ENCODE results near the gene WWC2. TPM values are rescaled to one million over a fixed set of nuclear protein-coding genes. Genes with fewer than 3 reads are reported as not detected.
"Not testable (repeated sequence)": the region's sequence is repeated elsewhere in the genome, so short reads cannot be mapped to it uniquely, and the experiment has no call there.

WWC2 gene
- total RNA-seq, 2 donors from 2014 or later: 5.3 to 6.3 TPM

DNA sequence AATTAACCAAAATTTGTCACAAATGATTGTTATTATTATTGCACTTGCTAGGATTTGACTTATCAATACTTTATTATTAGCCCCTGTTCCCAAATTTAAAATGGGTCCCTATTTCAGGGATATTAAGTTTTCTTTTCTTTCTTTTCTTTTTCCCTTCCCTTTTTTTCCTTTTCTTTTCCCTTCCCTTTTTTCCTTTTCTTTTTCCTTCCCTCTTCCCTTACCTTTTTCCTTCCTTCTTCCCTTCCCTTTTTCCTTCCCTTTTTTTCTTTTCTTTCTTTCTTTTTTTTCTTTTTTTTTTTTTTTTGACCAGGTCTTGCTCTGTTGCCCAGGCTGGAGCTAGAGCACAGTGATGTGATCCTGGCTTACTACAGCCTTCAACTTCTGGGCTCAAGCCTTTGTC lies 33.8 kb downstream of the WWC2 start:
- intact Hi-C loops (cut with DNase I, micrococcal nuclease): no loop called here
- no peak for DNase-seq
- no peak for ATAC-seq

DNA sequence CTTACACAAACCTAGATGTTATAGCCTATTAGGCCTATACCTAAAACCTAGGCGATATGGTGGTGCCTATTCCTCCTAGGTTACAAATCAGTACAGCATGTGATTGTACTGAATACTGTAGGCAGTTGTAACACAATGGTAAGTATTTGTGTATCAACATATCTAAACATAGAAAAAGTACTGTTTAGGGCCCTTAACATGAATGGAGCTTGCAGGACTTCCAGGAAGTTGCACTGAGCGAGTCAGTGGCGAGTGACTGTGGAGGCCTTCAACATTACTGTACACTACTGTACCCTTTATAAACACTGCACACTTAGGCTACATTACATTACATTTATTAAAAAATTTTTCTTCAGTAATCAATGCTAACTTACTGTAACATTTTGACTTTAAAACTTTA lies 37.8 kb downstream of the WWC2 start:
- ATAC-seq (no peak), DNase-seq (no peak)
- intact Hi-C loops (cut with DNase I, micrococcal nuclease): no loop called here

DNA sequence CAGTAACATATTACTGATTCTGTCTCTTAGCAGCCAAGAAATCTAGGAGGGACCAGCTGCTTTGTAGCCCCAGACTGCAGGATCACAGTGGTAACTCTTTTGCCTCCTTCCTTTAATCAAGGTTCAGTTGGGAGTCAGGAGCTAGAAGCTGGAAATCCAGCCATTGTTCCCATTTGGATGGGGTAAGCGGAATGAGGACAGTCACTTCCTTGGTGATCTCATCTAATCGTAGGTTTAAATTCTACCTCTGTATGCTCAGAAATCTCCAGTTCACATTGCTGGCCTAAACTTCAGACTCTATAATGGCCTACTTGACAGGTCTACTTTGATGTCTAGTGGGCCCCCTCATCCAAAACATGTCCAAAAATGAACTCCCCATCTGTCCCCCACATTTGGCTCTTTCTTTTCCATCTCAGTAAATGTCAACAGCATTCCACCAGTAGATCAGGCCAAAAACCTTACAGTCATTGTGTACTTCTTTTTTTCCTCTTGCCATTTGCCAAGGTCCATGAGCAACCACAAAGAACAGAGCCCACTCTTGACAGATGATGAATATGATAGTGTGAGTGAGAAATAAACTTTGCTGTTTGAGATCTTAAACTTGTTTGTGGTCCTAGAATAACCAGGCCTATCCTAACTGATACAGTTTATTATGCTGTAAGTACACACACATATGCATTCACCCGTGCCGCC lies 40.1 kb downstream of the WWC2 start:
- intact Hi-C loops (cut with DNase I, micrococcal nuclease): no loop called here

DNA sequence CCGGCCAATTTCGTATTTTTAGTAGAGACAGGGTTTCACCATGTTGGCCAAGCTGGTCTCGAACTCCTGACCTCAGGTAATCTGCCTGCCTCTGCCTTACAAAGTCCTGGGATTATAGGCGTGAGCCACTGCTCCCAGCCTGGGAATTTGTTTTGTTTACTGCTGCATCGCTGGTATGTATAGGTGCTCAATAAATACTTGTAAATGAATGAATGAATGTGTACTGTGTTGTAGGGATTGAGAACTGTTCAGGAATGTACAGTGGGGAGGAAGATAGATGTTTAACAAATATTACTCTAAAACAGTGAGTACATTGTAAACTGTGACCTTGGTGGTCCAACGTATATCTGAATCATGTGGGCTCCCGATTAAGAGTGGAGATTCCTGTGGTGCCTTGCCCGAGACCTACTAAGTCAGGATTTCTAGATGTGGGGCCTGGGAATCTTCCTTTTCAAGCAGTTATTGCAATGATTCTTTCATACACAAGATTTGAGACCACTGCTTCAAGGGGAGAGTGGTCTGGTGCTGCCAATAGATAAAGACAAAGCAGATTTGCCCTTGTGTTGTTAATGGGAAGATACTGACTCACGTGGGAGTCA lies 41.0 kb downstream of the WWC2 start:
- intact Hi-C loops (cut with DNase I, micrococcal nuclease): no loop called here
- ATAC-seq: no peak
- no peak for DNase-seq

More for the DNA sequence above, 40.1 kb downstream of the WWC2 start:
- DNase-seq (no peak), ATAC-seq (no peak)

DNA sequence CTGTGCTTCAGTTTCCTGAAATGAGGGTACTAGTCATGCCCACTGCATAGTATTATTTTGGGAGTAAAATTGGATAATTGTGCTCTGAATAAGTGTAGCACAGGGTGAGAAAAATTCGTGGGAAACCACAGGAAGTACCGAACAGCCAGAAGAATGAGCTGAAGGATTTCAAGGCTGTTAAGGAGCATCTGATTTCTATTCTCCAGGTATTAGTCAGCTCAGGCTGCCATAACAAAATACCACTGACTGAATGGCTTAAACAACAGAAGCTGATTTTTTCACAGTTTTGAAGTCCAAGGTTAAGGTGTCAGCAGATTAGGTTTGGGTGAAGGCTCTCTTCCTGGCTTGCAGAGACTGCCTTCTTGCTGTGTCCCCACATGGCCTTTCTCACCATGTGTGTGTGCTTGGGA lies 41.9 kb downstream of the WWC2 start:
- intact Hi-C loops (cut with DNase I, micrococcal nuclease): no loop called here

DNA sequence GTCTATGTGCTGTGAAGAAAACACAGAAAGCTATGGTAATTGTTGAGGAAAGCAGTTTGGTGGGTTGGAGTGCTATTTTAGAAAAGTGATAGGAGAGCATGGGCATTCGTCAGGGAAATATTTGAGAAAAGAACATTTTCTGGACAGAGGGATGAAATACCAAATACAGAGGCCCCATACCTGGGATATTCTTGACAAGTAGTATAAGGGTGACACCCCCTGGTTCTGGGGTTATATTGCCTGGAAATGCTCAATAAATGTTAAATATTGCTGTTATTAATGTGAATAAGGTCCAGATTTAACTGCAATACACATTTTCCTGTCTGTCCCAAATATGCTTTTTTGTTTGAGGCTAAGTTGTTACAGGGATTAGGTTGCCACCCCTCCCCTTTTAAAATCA lies 42.9 kb downstream of the WWC2 start:
- DNase-seq (no peak), ATAC-seq (no peak)
- intact Hi-C loops (cut with DNase I, micrococcal nuclease): no loop called here

More for the DNA sequence above, 41.9 kb downstream of the WWC2 start:
- ATAC-seq: no peak
- no peak for DNase-seq

DNA sequence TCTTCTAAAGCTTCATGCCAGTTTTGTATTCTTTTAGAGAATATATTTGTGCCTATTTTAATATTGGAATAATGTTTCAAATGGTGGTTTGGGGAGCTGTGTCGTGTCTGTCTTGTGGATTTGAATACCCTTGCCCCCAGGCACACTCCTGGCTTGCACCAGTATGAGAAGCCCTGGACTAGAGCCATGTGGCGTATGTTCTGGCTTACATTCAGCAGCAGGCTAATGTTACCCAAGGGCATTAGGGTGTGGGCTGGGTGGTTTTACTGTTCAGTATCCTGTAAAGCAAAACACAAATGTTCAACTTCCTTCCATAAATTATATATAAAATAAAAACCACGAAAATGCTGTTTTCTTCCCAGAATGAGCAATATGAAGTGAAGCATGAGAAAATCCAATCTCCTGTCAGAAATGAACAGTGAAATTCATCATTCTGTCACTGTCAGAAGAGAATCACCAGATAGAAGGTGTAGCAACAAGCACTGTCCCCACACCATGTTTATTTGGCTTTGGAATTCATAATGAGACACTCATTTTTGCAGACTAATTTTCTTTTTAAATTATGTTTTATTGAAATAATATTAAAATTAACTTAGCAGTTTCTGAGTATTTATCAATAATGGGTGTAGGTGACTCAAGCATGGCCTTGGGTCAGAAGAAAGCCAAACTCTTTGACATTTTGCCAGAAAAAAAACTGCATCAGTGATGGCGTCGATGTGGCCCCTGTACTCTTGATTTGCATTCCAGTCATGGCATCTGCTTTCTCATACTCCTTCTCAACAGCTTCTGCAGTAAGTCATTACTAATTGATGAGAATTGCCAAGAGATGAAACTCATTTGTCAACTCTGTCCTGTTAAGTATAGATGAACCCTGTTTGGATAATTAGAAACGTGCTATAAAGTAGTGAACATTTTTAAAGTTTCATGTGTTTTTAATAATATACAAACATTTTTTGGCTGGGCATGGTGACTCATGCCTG lies 43.8 kb downstream of the WWC2 start:
- no peak for ATAC-seq

DNA sequence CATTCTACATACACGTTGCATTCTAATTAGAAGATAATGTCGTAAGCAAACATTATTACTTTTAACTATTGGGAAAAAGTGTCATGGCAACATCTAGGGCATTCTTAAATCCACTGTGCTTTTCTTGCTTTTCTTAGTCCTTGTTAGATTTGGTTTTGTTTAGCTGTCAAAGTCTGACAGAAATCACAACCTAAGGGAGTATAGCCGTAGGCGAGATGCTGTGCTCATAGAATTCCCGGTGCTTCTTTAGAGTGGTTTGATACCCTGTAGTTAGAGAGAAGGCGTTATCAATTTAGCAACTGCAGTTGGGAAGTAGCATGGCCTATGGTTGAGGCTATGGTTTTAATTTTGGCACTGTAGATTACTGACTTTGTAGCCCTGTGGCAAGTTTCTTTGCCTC lies 45.7 kb downstream of the WWC2 start:
- ATAC-seq (no peak), DNase-seq (no peak)
- intact Hi-C loops (cut with DNase I, micrococcal nuclease): no loop called here

More for the DNA sequence above, 43.8 kb downstream of the WWC2 start:
- intact Hi-C loops (cut with DNase I, micrococcal nuclease): no loop called here
- DNase-seq: peak; percentile 12 to 28

DNA sequence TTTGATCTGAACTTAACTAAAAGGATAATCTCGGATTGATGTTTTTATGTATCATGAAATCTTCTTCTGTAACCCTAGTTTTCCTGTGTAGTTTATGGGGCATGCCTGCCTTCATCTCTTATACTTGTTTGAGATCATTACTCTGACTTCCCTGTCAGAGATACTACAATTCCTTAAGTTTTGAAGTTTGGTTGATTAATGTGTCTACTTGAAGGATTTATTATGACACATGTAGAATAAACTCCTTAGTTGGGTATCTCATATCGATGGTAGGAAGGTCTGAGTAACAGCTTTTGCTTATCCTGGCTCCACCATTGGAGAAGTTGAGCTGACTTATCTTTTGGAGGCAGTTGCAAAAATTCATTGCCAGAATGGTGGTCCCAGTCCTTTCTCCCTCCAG lies 46.7 kb downstream of the WWC2 start:
- DNase-seq (no peak), ATAC-seq (no peak)
- intact Hi-C loops (cut with DNase I, micrococcal nuclease): no loop called here

DNA sequence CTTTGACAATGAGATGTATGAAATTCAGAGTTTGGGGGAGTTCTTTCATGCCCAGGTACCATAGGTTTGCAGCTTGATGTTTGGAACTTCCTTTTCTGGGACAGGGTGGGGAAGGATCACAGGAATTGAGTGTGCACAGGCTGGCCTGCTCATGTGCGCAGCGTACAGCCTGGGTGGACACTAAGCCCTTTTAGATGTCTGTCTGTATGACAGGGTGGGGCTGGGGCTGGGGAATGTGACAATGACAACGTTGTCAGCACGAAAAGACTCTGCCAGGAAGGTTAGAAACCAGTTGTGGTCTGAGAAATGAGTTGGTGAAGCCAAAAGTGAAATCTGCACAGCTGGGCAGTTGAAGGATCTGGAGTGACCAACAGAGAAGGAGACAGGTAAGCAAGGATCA lies 47.4 kb downstream of the WWC2 start:
- ATAC-seq: no peak
- intact Hi-C loops (cut with DNase I, micrococcal nuclease): no loop called here
- DNase-seq: no peak

DNA sequence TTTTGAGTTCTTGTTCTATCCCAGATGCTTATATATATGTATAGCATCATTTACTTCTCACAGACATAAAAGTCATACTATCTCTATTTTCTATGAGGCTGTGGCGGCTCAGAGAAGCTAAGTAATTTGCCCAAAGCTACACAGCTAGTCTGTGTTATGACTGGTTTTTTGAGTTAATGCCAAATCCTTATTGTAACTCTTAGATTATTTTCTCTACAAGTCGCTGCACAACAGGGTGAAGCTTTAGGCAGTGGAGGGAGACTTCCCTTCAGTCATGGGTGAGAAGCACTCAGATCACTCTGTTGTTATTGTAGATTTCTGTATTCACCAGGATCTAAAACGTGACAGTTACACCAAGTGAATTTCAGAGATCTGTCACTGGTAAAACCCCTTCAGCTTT lies 48.1 kb downstream of the WWC2 start:
- no peak for ATAC-seq
- intact Hi-C loops (cut with DNase I, micrococcal nuclease): no loop called here
- DNase-seq: no peak

DNA sequence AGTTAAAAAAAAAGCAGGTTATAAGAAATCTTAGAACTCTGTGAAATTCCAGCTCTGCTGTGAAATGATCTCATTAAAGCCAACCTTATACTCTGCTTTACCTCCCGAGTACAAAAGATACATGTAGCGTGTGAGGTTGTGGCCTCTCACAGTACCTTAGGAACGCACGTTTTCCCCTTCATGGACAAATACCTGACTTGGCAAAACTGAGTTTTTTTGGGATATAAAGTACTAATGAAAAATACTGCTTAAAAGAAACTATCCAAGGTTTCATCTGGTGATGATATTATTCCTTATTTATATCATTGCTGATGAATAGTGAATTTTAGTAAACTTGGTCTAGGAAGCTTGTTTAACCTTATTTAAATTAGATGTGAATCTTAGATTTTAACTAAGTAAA lies 48.9 kb downstream of the WWC2 start:
- DNase-seq: no peak
- no peak for ATAC-seq
- intact Hi-C loops (cut with DNase I, micrococcal nuclease): no loop called here

DNA sequence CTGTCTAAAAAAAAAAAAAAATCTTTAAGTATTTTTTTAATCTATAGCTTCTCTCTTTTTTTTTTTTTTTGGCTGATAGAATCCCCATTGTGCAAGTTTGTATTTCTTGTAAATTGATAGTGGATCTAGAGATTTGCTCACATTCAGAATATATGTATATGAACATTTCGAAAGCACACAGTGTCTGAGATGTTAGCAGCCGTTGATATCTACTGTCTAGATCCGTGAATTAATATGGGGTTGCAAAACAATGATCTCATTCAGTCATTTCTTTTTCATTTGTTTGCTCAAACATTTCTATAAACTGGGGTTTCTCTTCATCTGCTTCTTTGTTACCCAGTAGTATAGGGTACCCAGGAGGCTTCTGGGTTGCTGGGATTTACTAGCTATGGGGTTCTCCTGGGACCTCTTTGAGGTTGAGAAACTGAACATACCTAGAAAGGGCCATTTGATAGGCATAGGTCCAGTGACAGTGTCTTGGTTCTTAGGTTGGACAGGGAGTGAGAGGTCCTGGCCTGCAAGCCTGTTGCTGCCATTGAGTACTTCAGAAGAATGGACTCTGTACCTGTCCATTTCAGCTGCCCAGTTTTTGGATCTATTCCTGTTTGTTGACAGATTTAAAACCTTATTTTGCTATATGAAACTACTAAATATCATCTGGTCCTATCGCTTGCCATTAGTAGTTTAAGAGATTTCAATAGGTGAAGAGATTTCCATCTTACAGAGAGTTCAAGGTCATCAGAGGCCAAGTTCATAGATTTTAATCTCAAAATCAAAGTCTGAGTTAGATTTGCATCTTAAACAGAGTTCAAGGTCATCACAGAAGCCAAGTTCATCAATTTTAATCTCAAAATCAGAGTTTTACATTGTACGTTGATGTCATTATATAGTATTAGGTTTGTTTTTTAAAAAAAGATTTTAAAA lies 50.8 kb downstream of the WWC2 start:
- intact Hi-C loops (cut with DNase I, micrococcal nuclease): no loop called here
- DNase-seq: no peak
- no peak for ATAC-seq

DNA sequence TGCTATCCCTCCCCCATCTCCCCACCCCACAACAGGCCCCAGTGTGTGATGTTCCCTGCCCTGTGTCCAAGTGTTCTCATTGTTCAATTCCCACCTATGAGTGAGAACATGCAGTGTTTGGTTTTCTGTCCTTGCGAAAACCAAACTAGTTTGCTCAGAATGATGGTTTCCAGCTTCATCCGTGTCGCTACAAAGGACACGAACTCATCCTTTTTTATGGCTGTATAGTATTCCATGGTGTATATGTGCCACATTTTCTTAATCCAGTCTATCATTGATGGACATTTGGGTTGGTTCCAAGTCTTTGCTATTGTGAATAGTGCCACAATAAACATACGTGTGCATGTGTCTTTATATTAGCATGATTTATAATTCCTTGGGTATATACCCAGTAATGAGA lies 51.6 kb downstream of the WWC2 start:
- DNase-seq; intact Hi-C loops (cut with DNase I, micrococcal nuclease); ATAC-seq: not testable (repeated sequence)

DNA sequence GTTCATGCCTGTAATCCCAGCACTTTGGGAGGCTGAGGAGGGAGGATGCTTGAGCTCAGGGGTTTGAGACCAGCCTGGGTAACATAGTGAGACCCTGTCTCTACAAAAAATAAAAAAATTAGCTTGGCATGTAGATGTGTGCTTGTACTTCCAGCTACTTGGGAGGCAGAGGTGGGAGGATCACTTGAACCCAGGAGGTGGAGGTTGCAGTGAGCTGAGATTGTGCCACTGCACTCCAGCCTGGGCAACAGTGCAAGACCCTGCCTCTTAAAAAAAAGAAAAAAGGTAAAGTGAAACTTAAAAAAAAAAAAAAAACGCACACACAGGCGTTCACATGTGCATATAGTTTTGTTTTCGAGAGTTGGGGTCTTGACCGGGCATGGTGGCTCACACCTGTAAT lies 53.2 kb downstream of the WWC2 start:
- intact Hi-C loops (cut with DNase I, micrococcal nuclease); DNase-seq; ATAC-seq: not testable (repeated sequence)

DNA sequence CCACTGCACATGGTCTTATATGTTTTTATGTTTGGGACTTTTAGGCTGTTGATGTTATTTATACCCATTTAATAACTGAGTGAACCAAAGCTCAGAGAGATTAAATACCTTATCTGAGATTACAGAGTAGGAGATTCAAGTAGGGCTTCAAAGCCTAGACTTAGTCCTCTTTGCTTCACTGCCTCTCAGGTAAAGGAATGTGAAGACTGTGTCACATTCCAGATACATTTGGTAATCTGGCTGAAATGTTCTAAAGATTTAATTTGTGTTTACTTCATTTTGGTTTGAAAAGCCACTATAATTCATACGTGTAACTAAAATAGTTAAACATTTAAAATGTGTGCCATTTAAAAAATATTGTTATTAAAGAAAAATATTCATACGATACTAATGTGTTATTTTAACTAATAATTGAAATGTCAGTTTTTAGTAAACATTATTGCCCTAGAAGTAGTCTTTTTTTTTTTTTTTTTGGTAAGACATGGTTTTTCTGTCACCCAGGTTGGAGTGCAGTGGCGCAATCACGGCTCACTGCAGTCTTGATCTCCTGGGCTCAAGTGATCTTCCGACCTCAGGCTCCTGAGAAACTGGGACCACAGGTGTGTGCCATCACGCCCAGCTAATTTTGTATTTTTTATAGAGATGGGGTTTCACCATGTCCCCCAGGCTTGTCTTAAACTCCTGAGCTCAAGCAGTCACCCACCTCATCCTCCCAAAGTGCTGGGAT lies 54.3 kb downstream of the WWC2 start:
- DNase-seq: no peak
- intact Hi-C loops (cut with DNase I, micrococcal nuclease): no loop called here
- ATAC-seq: no peak

DNA sequence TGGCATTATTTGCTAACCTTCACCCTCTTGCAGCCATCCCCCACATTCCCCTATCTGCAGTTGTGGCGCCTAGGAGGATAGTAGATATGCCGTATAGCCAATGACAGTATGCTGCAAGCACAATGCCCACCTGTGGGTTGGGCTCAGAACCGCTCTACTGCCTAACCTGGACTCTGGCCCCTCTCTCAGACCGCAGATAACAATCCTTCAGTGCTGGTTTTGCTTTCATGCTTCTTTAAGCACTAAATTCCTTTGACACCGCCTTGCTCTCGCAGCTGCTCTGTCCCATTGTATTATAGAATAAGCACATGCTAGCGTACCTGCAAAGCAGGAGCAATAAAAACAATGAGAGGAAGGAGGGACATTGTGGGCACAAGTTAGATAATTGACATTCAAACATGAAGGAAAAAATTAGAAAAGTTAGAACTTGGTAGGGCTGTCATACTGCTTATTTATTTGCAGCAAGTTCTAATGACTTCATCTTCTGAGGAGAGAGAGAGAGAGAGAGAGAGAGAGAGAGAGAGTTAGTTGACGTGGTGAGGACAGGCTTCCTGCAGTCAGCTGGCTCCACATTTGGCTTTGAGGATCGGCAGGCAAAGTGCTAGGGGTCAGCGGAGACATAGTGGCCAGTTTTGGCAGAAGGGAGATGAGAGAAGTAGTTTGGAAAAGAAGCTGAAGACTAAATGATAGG lies 55.8 kb downstream of the WWC2 start:
- intact Hi-C loops (cut with DNase I, micrococcal nuclease): no loop called here
- ATAC-seq: peak; percentile 56
- peak in 1 of 2 donors; percentile 25 for DNase-seq
